ENCODE results near the gene SF3B4. TPM values are rescaled to one million over a fixed set of nuclear protein-coding genes. Genes with fewer than 3 reads are reported as not detected.

Gene SF3B4
- total and polyA plus RNA-seq, 2 donors (not counting 1 experiment from before 2014, with no cell fraction given), result 22.6 to 60.1 TPM

DNA sequence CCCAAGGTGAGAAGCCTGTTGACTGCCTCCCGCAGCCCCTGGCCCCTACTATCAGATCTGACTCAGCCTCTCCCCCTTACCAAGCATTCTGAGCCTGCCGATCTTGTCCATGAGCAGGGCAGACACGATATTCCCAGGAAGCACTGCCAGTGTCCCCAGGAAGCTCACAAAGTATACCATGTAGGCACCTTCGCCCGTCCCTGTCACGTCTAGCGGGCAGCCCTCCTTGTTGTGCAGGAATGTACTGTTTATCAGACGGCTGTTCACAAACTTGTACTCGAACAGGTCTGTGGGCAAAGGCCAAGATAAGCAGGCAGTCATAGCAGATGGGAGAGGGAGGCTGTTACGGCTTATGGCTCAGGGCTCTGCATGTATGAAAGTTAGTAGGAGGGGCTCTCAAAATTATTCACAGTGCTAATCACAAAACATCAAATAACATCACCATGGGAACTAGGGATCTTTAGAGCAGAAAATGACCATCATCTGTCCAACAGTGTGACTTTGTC is 21.0 kb downstream of the SF3B4 start:
- POLR2A ChIA-PET, result no interaction called here
- Mint-ChIP-seq H3K27me3 (peaks cover 28% of the 10 kb centered on the region), H3K9me3 (ENCODE audit: insufficient read depth) (no peaks in the 10 kb centered on the region), H3K4me1 (no peaks in the 10 kb centered on the region), H3K27ac (no peak overlapping the region), H3K4me3 (no peak overlapping the region)
- 96% methylated on average over 7 of the region's 10 CpGs for WGBS (ENCODE audit: insufficient coverage)
- Histone ChIP-seq H3K4me2 (replicated peaks; ENCODE audit: low read depth, low read length, poor library complexity, severe bottlenecking) (no peak overlapping the region), H2AFZ (ENCODE audit: insufficient read depth, low read depth, low read length, poor library complexity, severe bottlenecking) (no peak overlapping the region), H4K20me1 (ENCODE audit: control insufficient read depth, insufficient read depth, low read length, poor library complexity, severe bottlenecking) (no peaks in the 10 kb centered on the region), H3K79me2 (ENCODE audit: control insufficient read depth, insufficient read depth, low read length) (no peaks in the 10 kb centered on the region), H3K9me3 (ENCODE audit: control extremely low read depth in 1 of 3, control insufficient read depth in 2 of 3, insufficient read depth in 1 of 3, low read length in 2 of 3) (no peaks in the 10 kb centered on the region), H3K27me3 (replicated peaks in 1 of 4; ENCODE audit: control extremely low read depth in 1 of 4, control insufficient read depth in 3 of 4, insufficient read depth in 4 of 4, low read length in 3 of 4) (no peaks in the 10 kb centered on the region), H3K27ac (ENCODE audit: low read length in 2 of 2) (no peak overlapping the region), H3K4me3 (ENCODE audit: control extremely low read depth in 1 of 5, extremely low read depth in 1 of 5, insufficient read depth in 1 of 5, low read depth in 2 of 5, low read length in 4 of 5) (no peak overlapping the region), H3K9ac (ENCODE audit: low read length) (no peak overlapping the region), H3K4me1 (ENCODE audit: control insufficient read depth in 2 of 2, insufficient read depth in 2 of 2, low read length in 2 of 2) (no peaks in the 10 kb centered on the region), H3K36me3 (replicated peaks in 1 of 2; ENCODE audit: control extremely low read depth in 1 of 2, control insufficient read depth in 1 of 2, extremely low read depth in 1 of 2, insufficient read depth in 2 of 2, low read length in 1 of 2) (no peaks in the 10 kb centered on the region)
- intact Hi-C loops (cut with micrococcal nuclease), result no loop called here
- TF ChIP-seq EZH2 (IDR thresholded peaks at IDR 0.05; ENCODE audit: borderline replicate concordance, insufficient read depth, low read depth, low read length, poor library complexity, severe bottlenecking), result no peak
- TF ChIP-seq, protein P1, sequence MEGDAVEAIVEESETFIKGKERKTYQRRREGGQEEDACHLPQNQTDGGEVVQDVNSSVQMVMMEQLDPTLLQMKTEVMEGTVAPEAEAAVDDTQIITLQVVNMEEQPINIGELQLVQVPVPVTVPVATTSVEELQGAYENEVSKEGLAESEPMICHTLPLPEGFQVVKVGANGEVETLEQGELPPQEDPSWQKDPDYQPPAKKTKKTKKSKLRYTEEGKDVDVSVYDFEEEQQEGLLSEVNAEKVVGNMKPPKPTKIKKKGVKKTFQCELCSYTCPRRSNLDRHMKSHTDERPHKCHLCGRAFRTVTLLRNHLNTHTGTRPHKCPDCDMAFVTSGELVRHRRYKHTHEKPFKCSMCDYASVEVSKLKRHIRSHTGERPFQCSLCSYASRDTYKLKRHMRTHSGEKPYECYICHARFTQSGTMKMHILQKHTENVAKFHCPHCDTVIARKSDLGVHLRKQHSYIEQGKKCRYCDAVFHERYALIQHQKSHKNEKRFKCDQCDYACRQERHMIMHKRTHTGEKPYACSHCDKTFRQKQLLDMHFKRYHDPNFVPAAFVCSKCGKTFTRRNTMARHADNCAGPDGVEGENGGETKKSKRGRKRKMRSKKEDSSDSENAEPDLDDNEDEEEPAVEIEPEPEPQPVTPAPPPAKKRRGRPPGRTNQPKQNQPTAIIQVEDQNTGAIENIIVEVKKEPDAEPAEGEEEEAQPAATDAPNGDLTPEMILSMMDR (IDR thresholded peaks at IDR 0.05), result no peak
- CTCF ChIA-PET, result no interaction called here
- ATAC-seq (ENCODE audit: low read depth) (no peak), DNase-seq (no peak)

DNA sequence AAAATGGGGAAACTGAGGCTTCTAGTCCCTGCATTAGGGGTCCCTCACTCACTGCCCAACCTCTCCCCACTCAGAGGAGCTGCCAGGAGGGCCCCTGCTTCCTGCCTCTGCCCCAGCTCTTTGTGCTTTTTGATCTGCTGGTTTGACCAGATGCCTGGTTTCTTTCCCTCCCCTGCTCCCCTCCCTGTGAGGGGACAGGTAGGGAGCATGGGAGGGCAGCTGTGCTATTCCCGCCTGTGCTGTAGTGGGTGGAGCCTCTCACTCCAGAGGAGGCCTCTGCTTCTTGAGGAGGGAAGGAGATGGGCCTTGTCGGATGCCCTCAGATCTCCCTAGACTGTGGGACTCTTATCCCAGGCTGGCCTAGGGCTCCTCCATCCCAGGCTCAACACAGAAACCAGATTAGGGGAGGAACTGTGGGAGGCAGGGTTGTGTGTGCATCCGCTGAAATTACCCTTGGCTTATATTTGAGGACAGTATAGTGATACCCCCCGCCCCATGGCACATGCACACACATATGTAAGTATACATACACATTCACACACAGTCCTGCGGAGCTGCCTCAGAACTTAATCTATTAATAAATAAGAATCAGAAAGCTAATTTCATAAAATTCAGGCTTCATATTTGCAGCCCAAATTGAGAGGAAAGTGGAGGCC is 23.6 kb downstream of the SF3B4 start:
- H3K9me3 ChIP-seq (ENCODE audit: control extremely low read depth in 1 of 3, control insufficient read depth in 2 of 3, insufficient read depth in 1 of 3, low read length in 2 of 3), result peaks cover 0 to 4% (median 0%) of the 10 kb centered on the region in 3 donors
- H3K79me2 ChIP-seq (ENCODE audit: control insufficient read depth, insufficient read depth, low read length), result peaks cover 7% of the 10 kb centered on the region
- Mint-ChIP-seq H3K27me3 (peaks cover 12% of the 10 kb centered on the region), H3K4me1 (peaks cover 15% of the 10 kb centered on the region), H3K4me3 (no peak overlapping the region), H3K27ac (no peak overlapping the region), H3K9me3 (ENCODE audit: insufficient read depth) (no peaks in the 10 kb centered on the region)
- TF ChIP-seq, protein P1 (IDR thresholded peaks at IDR 0.05), result no peak
- no peak for TF ChIP-seq EZH2 (IDR thresholded peaks at IDR 0.05; ENCODE audit: borderline replicate concordance, insufficient read depth, low read depth, low read length, poor library complexity, severe bottlenecking)
- ChIA-PET CTCF (interaction anchor here (0.5 kb wide), 1 partner anchor 18 kb away, joined by 3 read pairs; no protein-coding TSS in a partner anchor), POLR2A (interaction anchor here (1.2 kb wide), 1 partner anchor 17 kb away, joined by 3 read pairs; a partner anchor contains a TSS)
- DNase-seq (no peak), ATAC-seq (ENCODE audit: low read depth) (no peak)
- no peak overlapping the region for H3K4me3 ChIP-seq (ENCODE audit: control extremely low read depth in 1 of 5, extremely low read depth in 1 of 5, insufficient read depth in 1 of 5, low read depth in 2 of 5, low read length in 4 of 5)
- no peak overlapping the region for H2AFZ ChIP-seq (ENCODE audit: insufficient read depth, low read depth, low read length, poor library complexity, severe bottlenecking)
- no peaks in the 10 kb centered on the region for H3K36me3 ChIP-seq (replicated peaks in 1 of 2; ENCODE audit: control extremely low read depth in 1 of 2, control insufficient read depth in 1 of 2, extremely low read depth in 1 of 2, insufficient read depth in 2 of 2, low read length in 1 of 2)
- H3K9ac ChIP-seq (ENCODE audit: low read length), result no peak overlapping the region
- no CpG with 5 or more reads among the region's 5 CpGs for WGBS (ENCODE audit: insufficient coverage)
- intact Hi-C loops (cut with micrococcal nuclease), result loop anchor here (5.0 kb wide), 1 partner anchor 148 kb away; no protein-coding TSS in a partner anchor
- H4K20me1 ChIP-seq (ENCODE audit: control insufficient read depth, insufficient read depth, low read length, poor library complexity, severe bottlenecking), result no peaks in the 10 kb centered on the region
- peaks cover 9 to 12% of the 10 kb centered on the region in 2 donors for H3K4me1 ChIP-seq (ENCODE audit: control insufficient read depth in 2 of 2, insufficient read depth in 2 of 2, low read length in 2 of 2)
- H3K4me2 ChIP-seq (replicated peaks; ENCODE audit: low read depth, low read length, poor library complexity, severe bottlenecking), result no peak overlapping the region
- no peaks in the 10 kb centered on the region for H3K27me3 ChIP-seq (replicated peaks in 1 of 4; ENCODE audit: control extremely low read depth in 1 of 4, control insufficient read depth in 3 of 4, insufficient read depth in 4 of 4, low read length in 3 of 4)
- H3K27ac ChIP-seq (ENCODE audit: low read length in 2 of 2), result no peak overlapping the region

All from B cell (primary cell).